AG10803 (cell line): ENCODE results near the gene TICAM2.

Experiments used
- DNase-seq: peaks from one replicate; pipeline ENCODE4 v3.0.0; 2010; ENCODE audit warnings: low read depth
- H3K4me3 ChIP-seq: 2 replicates; pipeline ENCODE4 v1.5.1; 2011; ENCODE audit warnings: mild to moderate bottlenecking, low read length, control low read depth
- CTCF ChIP-seq: conservative IDR thresholded peaks from 2 replicates; pipeline ENCODE4 v1.5.1; 2011; ENCODE audit warnings: mild to moderate bottlenecking, low read length, control low read depth, inconsistent platforms

Gene TICAM2

GRCh38 chr5:115544436-115545350 lies 57.6 kb downstream of the TICAM2 start, which contains the start of gene FEM1C:
TSS of gene FEM1C (minus strand) at chr5:115544775. CDS start at chr5:115543493, 1,282 bp downstream.
- peak; percentile 98 for DNase-seq
- no peak for TF ChIP-seq CTCF
- peak within 1 kb of the TSS; percentile 80 for H3K4me3 ChIP-seq

- TF ChIP-seq CTCF: no peak
- no peak for DNase-seq
- H3K4me3 ChIP-seq: peak overlapping the region; percentile 80
Measured at GRCh38 chr5:115544043-115544435, 58.2 kb downstream of the TICAM2 start.

GRCh38 chr5:115543365-115544042 lies 58.8 kb downstream of the TICAM2 start:
- peak; percentile 5; the same call in 1 of the 2 replicates for TF ChIP-seq CTCF
- DNase-seq: peak; percentile 54
- H3K4me3 ChIP-seq: peak overlapping the region; percentile 80

GRCh38 chr5:115542651-115543364 lies 59.5 kb downstream of the TICAM2 start:
- DNase-seq: no peak
- peak overlapping the region; percentile 80 for H3K4me3 ChIP-seq
- TF ChIP-seq CTCF: no peak

- peak; percentile 20 for DNase-seq
- no peak for TF ChIP-seq CTCF
- H3K4me3 ChIP-seq: peak overlapping the region; percentile 80
Measured at GRCh38 chr5:115542086-115542485, 60.2 kb downstream of the TICAM2 start.

- TF ChIP-seq CTCF: peak; percentile 13; the same call in 1 of the 2 replicates
- peak overlapping the region; percentile 80 for H3K4me3 ChIP-seq
- DNase-seq: no peak
Measured at GRCh38 chr5:115541611-115542010, 60.7 kb downstream of the TICAM2 start.
